Psoas muscle (tissue), 8 donors: ENCODE measurements around the gene SEC11A. TPM values are rescaled to one million over a fixed set of nuclear protein-coding genes. Genes with fewer than 3 reads are reported as not detected.

Source experiments
- ATAC-seq, 4 donors: fragments of 200-7000 bp; cut with Tn5 transposase; one replicate each; pipeline ENCODE4 v1.9.1; 2020; ENCODE audit warnings: moderate library complexity in 3 of 4, mild to moderate bottlenecking in 2 of 4
- DNase-seq, 2 donors: peaks; one replicate each; pipeline ENCODE4 v3.0.0-alpha.2; 2020
- H3K27ac ChIP-seq: fragments of 200-600 bp; one replicate; pipeline ENCODE4 v1.8.0; 2022
- H3K27me3 ChIP-seq, 3 donors: fragments of 200-600 bp in 1 of 3; one replicate each; pipeline versions ENCODE4 v1.6.1 to v1.8.0; 2013 to 2022; ENCODE audit warnings: low read length in 2 of 3, mild to moderate bottlenecking in 2 of 3, moderate library complexity in 1 of 3; ENCODE audit not compliant: insufficient read depth in 3 of 3
- H3K36me3 ChIP-seq, 2 donors: fragments of 200-600 bp in 1 of 2; one replicate each; pipeline versions ENCODE4 v1.6.1 to v1.8.0; 2013 to 2022; ENCODE audit warnings: low read depth in 1 of 2, mild to moderate bottlenecking in 1 of 2, moderate library complexity in 1 of 2; ENCODE audit not compliant: insufficient read depth in 1 of 2
- H3K4me1 ChIP-seq: fragments of 200-600 bp; one replicate; pipeline ENCODE4 v1.8.0; 2022
- H3K4me3 ChIP-seq: fragments of 200-600 bp; one replicate; pipeline ENCODE4 v1.8.0; 2022; ENCODE audit warnings: mild to moderate bottlenecking
- H3K9me3 ChIP-seq: fragments of 200-600 bp; one replicate; pipeline ENCODE4 v1.8.0; 2022
- WGBS, 3 donors: extraction: QIAGEN DNeasy Blood & Tissue Kit; methylation state at CpG; one replicate each; pipeline versions ENCODE4 v1.1.6 to v1.1.7; 2013; 5-methylcytosine and 5-hydroxymethylcytosine counted together
- intact Hi-C, 2 donors: fragments of 100-400 bp; cut with DNase I; formaldehyde crosslinking; loops; one replicate each; pipeline versions ENCODE4 v1.11.0 to v1.14.2; 2022
- polyA plus RNA-seq, 3 donors: library from polyadenylated mRNA; stranded (reverse); fragments of 200-250 nt; gene quantifications; one replicate each; pipeline ENCODE4 v1.2.3, GENCODE V29; 2013
- total RNA-seq, 4 donors: library from RNA; stranded (reverse); fragmentation: NEBNext Ultra II Directional in 2 of 4; extraction: Animal tissue kit (Norgen Biotek cat#: 25700) in 2 of 4; gene quantifications; one replicate each; pipeline versions ENCODE4 v1.2.1 to v1.2.4, GENCODE V29; 2021 to 2023
- TF ChIP-seq, protein P1 (sequence below): fragments of 200-600 bp; IDR thresholded peaks from one replicate; pipeline ENCODE4 v1.8.0; 2022; ENCODE audit warnings: antibody characterized with exemption
- donor health status: healthy with polysubstance abuse.
- donor health status: DM: no; HTN: no; CAD: no; lungs with moderate emphysema.
- donor health status: Bipolar disorder and iron deficiency.
- donor health status: healthy.
- donor health status: DM: yes; HTN: yes; CAD: no.
- donor health status: DM: no; HTN: no; CAD: no.
- donor health status: DM: no; HTN: no; CAD: no.
- donor health status: DM: yes; HTN: yes; CAD: no.

The SEC11A gene
- total and polyA plus RNA-seq, 7 donors = 80.7 to 237 (median 106) TPM

DNA sequence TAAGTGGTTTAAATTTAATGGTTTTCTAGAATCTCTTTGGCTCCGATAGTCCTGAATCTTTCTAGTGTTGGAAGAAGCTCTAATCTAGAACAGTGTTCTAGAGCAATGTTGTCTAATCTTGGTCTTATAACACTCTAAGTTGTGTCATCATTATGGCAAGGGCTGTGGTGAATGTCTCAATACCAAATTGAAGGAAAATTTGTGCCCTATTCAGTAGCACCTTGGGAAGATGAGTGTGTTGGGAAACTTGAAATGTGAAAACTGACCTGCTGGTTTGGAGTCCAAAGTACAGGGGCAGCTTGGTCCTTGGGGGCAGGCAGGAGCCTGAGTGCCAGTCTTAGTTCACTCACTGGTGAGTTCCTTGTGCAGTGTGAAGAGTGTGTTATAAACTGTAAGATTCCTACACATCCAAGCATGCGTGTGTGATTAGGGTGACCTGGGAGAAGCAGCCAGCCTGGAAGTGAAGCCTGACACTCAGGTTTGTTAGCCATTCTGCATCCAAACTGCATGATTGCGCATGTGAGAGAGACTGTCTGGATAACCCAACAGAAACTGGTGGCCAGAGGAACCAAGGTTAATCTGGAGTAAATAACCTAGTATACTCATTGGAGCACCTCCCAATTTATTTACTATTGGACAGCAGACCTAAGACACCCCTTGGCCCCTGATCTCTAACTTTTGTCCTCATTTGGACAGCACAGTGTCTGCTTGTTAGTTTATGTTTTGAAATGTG, 47.1 kb upstream of the SEC11A start:
- intact Hi-C loops = loop anchor here in 1 of 2 donors (5.0 kb wide), 1 partner anchor 49 kb away; no protein-coding TSS in a partner anchor
- no peak for DNase-seq
- Histone ChIP-seq H3K36me3 (peaks cover 0 to 35% of the 10 kb centered on the region in 2 donors), H3K9me3 (no peaks in the 10 kb centered on the region), H3K27me3 (no peaks in the 10 kb centered on the region), H3K4me3 (no peak overlapping the region), H3K4me1 (peaks cover 53% of the 10 kb centered on the region), H3K27ac (peak overlapping the region; percentile 47)
- peak; percentile 25 to 67 (median 57) for ATAC-seq
- 64 to 87% (median 64%) methylated on average over 3 of the region's 3 CpGs for WGBS, 3 donors
- TF ChIP-seq, protein P1, sequence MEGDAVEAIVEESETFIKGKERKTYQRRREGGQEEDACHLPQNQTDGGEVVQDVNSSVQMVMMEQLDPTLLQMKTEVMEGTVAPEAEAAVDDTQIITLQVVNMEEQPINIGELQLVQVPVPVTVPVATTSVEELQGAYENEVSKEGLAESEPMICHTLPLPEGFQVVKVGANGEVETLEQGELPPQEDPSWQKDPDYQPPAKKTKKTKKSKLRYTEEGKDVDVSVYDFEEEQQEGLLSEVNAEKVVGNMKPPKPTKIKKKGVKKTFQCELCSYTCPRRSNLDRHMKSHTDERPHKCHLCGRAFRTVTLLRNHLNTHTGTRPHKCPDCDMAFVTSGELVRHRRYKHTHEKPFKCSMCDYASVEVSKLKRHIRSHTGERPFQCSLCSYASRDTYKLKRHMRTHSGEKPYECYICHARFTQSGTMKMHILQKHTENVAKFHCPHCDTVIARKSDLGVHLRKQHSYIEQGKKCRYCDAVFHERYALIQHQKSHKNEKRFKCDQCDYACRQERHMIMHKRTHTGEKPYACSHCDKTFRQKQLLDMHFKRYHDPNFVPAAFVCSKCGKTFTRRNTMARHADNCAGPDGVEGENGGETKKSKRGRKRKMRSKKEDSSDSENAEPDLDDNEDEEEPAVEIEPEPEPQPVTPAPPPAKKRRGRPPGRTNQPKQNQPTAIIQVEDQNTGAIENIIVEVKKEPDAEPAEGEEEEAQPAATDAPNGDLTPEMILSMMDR = no peak

DNA sequence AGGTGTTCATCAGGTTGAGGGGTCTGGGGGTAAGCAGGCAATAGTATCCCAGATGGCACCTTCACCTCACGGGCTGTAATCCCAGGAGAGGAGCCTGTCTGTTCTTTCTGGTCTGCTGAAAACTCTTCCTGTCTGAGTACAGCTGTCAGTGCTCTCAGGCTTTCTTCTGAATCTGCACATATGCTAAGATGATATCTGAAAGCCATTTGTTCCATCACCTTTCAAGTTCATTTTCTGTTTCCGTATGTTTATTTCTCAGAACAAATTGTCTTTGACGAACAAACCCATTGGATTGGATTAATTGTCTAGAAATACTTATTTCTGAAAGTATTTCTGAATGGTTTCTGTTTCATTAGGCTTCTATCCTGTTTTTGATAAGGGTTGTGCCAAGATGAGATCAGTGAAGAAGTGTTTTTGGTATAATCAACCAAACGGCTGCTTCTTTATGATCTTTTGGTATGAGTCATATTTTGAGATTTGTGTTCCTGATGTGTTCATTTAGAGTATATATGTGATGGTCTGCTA, 45.7 kb upstream of the SEC11A start:
- Histone ChIP-seq H3K9me3 (no peaks in the 10 kb centered on the region), H3K36me3 (peaks cover 0 to 23% of the 10 kb centered on the region in 2 donors), H3K27me3 (no peaks in the 10 kb centered on the region), H3K27ac (peak overlapping the region; percentile 47), H3K4me1 (peaks cover 53% of the 10 kb centered on the region), H3K4me3 (no peak overlapping the region)
- ATAC-seq = no peak
- TF ChIP-seq, protein P1 = no peak
- 24 to 37% (median 35%) methylated on average over 4 of the region's 4 CpGs for WGBS, 3 donors
- intact Hi-C loops = loop anchor here in 1 of 2 donors (5.0 kb wide), 1 partner anchor 51 kb away; no protein-coding TSS in a partner anchor
- no peak for DNase-seq

DNA sequence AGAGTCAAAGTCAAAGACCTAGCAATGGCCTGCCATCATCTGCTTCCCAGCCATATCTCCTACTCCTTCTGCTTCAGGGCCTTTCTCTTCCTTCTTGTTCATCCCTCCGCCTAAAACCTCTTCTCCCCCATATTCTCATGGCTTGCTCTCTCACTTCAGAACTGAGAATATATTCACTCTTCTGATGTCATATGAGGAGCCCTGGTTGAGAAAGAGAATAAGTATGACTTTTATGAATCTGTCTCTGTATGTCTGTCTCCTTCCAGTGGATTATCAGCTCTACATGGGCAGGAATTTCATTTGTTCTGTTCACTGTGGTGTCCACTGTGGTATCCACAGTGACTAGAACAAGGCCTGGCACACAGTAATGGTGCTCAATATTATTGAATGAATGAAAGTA, 44.3 kb upstream of the SEC11A start:
- H3K27ac ChIP-seq = no peak overlapping the region
- no peaks in the 10 kb centered on the region for H3K27me3 ChIP-seq
- intact Hi-C loops = loop anchor here in 1 of 2 donors (5.0 kb wide), 1 partner anchor 52 kb away; no protein-coding TSS in a partner anchor
- H3K9me3 ChIP-seq = no peaks in the 10 kb centered on the region
- DNase-seq = no peak
- TF ChIP-seq, protein P1 = no peak
- 95 to 100% (median 100%) methylated on average over 1 of the region's 1 CpG for WGBS, 3 donors
- H3K36me3 ChIP-seq = peaks cover 0 to 10% of the 10 kb centered on the region in 2 donors
- peaks cover 63% of the 10 kb centered on the region for H3K4me1 ChIP-seq
- no peak overlapping the region for H3K4me3 ChIP-seq
- no peak for ATAC-seq

DNA sequence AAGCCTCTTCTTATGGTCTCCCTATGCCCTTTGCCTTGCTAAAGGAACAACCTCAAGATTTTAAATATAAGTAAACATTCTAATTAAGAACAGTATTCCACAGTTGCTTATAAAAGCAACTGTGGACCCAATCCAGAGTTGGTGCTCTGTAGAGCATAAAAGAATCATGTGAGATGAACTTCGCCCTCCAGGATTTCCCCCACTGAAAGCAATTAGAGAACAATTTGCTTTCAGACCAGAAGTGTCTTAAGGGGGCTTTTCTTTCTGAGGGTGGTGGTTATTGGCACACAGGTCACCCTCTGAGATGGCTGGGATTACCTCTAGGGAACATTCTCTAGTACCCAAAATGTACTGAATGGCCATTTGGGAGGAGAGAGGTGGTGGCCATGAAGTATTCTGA, 43.1 kb upstream of the SEC11A start:
- Histone ChIP-seq H3K9me3 (no peaks in the 10 kb centered on the region), H3K4me1 (peaks cover 71% of the 10 kb centered on the region), H3K27me3 (no peaks in the 10 kb centered on the region), H3K4me3 (no peak overlapping the region), H3K36me3 (no peaks in the 10 kb centered on the region), H3K27ac (no peak overlapping the region)
- no peak for ATAC-seq
- no peak for DNase-seq
- 85 to 97% (median 91%) methylated on average over 1 of the region's 1 CpG for WGBS, 3 donors
- TF ChIP-seq, protein P1 = no peak
- intact Hi-C loops = no loop called here
